IMR-90 (cell line): ENCODE data around the gene C2orf80. TPM values are rescaled to one million over a fixed set of nuclear protein-coding genes. Genes with fewer than 3 reads are reported as not detected.

Experiments
- ATAC-seq: fragments of 200-7000 bp; cut with Tn5 transposase; 2 replicates; pipeline ENCODE4 v1.9.1; 2020; ENCODE audit warnings: low read depth, mild to moderate bottlenecking, moderate library complexity
- BruUV-seq: library from RNA; stranded (reverse); fragments of 400-500 nt; replicated peaks from 2 replicates; lab custom pipeline; 2021; lab: Mats Ljungman, UMichigan
- CTCF ChIA-PET: fragments of 300-600 bp; formaldehyde crosslinking; extraction: SDS; loops from one replicate; lab custom pipeline; 2021; ENCODE audit warnings: antibody characterized with exemption; lab: Yijun Ruan, JAX
- POLR2A ChIA-PET: fragments of 300-600 bp; sonication (Branson Sonifier 250); formaldehyde crosslinking; loops from one replicate; lab custom pipeline; 2022; ENCODE audit warnings: antibody characterized with exemption; ENCODE audit not compliant: unreplicated experiment; lab: Charles Lee
- DNase-seq: peaks from one replicate; pipeline ENCODE4 v3.0.0; 2013
- H2AFZ ChIP-seq: replicated peaks from 2 replicates; pipeline ENCODE3; 2013; ENCODE audit warnings: low read length, mild to moderate bottlenecking; ENCODE audit not compliant: poor library complexity
- H2AK5ac ChIP-seq: 2 replicates; pipeline ENCODE4 v1.6.1; 2013; ENCODE audit warnings: low read depth, low read length, inconsistent platforms
- H2AK9ac ChIP-seq: replicated peaks from 2 replicates; pipeline ENCODE3; 2013; ENCODE audit warnings: mild to moderate bottlenecking, low read depth, low read length, moderate library complexity; ENCODE audit not compliant: poor library complexity
- H2BK120ac ChIP-seq: 2 replicates; pipeline ENCODE4 v1.6.1; 2013; ENCODE audit warnings: low read depth, low read length, inconsistent platforms
- H2BK15ac ChIP-seq: 3 replicates; pipeline ENCODE4 v1.6.1; 2013; ENCODE audit warnings: low read depth, low read length, inconsistent platforms
- H2BK20ac ChIP-seq: 2 replicates; pipeline ENCODE4 v1.6.1; 2013; ENCODE audit warnings: low read depth, mild to moderate bottlenecking, inconsistent platforms, low read length, moderate library complexity
- H2BK5ac ChIP-seq: 2 replicates; pipeline ENCODE4 v1.6.1; 2013; ENCODE audit warnings: mild to moderate bottlenecking, low read depth, low read length, inconsistent platforms; ENCODE audit not compliant: poor library complexity, severe bottlenecking
- H3K14ac ChIP-seq: replicated peaks from 2 replicates; pipeline ENCODE4 v1.6.1; 2013; ENCODE audit warnings: low read depth, low read length, inconsistent platforms
- H3K18ac ChIP-seq: 2 replicates; pipeline ENCODE4 v1.6.1; 2013; ENCODE audit warnings: low read depth, low read length, control low read depth
- H3K23ac ChIP-seq: 2 replicates; pipeline ENCODE4 v1.6.1; 2013; ENCODE audit warnings: low read depth, low read length, inconsistent platforms
- H3K27ac ChIP-seq: 2 replicates; pipeline ENCODE4 v1.5.1; 2013; ENCODE audit warnings: mild to moderate bottlenecking, control low read depth, low read length; ENCODE audit not compliant: insufficient read depth
- H3K27me3 ChIP-seq: 2 replicates; pipeline ENCODE4 v1.6.1; 2013; ENCODE audit warnings: low read length; ENCODE audit not compliant: control insufficient read depth, insufficient read depth
- H3K36me3 ChIP-seq: 2 replicates; pipeline ENCODE4 v1.6.1; 2013; ENCODE audit warnings: low read length, mixed read lengths; ENCODE audit not compliant: control insufficient read depth, insufficient read depth
- H3K4ac ChIP-seq: 2 replicates; pipeline ENCODE4 v1.6.1; 2013; ENCODE audit warnings: low read depth, low read length, inconsistent platforms
- H3K4me1 ChIP-seq: 2 replicates; pipeline ENCODE4 v1.6.1; 2013; ENCODE audit warnings: low read length, mixed read lengths; ENCODE audit not compliant: control insufficient read depth, insufficient read depth
- H3K4me2 ChIP-seq: 2 replicates; pipeline ENCODE4 v1.6.1; 2013; ENCODE audit warnings: low read depth, mild to moderate bottlenecking, control low read depth, low read length, moderate library complexity
- H3K4me3 ChIP-seq: 2 replicates; pipeline ENCODE4 v1.5.1; 2013; ENCODE audit warnings: low read depth, mild to moderate bottlenecking, control low read depth, low read length, moderate library complexity; ENCODE audit not compliant: insufficient read depth
- H3K56ac ChIP-seq: 2 replicates; pipeline ENCODE4 v1.6.1; 2013; ENCODE audit warnings: low read length, inconsistent platforms; ENCODE audit not compliant: insufficient read depth; ENCODE audit errors: extremely low read depth
- H3K79me1 ChIP-seq, 2 experiments: 2 replicates each; pipeline ENCODE4 v1.6.1; 2013; ENCODE audit warnings: low read length in 2 of 2, inconsistent platforms in 1 of 2, low read depth in 1 of 2
- H3K9ac ChIP-seq: 2 replicates; pipeline ENCODE4 v1.6.1; 2013; ENCODE audit warnings: low read depth, low read length, control low read depth
- H3K9me1 ChIP-seq: 2 replicates; pipeline ENCODE4 v1.6.1; 2013; ENCODE audit warnings: low read length, inconsistent platforms; ENCODE audit not compliant: insufficient read depth
- H3K9me3 ChIP-seq: 2 replicates; pipeline ENCODE4 v1.6.1; 2013; ENCODE audit warnings: low read length; ENCODE audit not compliant: control insufficient read depth, insufficient read depth
- H4K20me1 ChIP-seq: 2 replicates; pipeline ENCODE4 v1.6.1; 2013; ENCODE audit warnings: low read length, inconsistent platforms; ENCODE audit not compliant: insufficient read depth
- H4K5ac ChIP-seq: 2 replicates; pipeline ENCODE4 v1.6.1; 2013; ENCODE audit warnings: mild to moderate bottlenecking, low read depth, low read length, control low read depth
- H4K8ac ChIP-seq, 2 experiments: 2 replicates each; pipeline ENCODE4 v1.6.1; 2013; ENCODE audit warnings: low read depth in 2 of 2, low read length in 2 of 2, control low read depth in 1 of 2, inconsistent platforms in 1 of 2
- H4K91ac ChIP-seq: 2 replicates; pipeline ENCODE4 v1.6.1; 2013; ENCODE audit warnings: low read depth, low read length, inconsistent platforms; ENCODE audit not compliant: insufficient read depth
- FOS ChIP-seq: fragments of 150-350 bp; IDR thresholded peaks from 2 replicates; pipeline ENCODE4 v1.6.1; 2016; ENCODE audit warnings: low read depth, low read length
- RFX5 ChIP-seq: IDR thresholded peaks from 2 replicates; pipeline ENCODE4 v1.8.0; 2012; ENCODE audit warnings: low read depth, mild to moderate bottlenecking, low read length, moderate library complexity
- WGBS, 2 experiments: methylation state at CpG; one replicate each; pipeline versions ENCODE4 v1.1.5 to v1.1.7; 2013; ENCODE audit warnings: missing lambda C conversion rate in 2 of 2; ENCODE audit not compliant: insufficient read length in 1 of 2; ENCODE audit errors: extremely low coverage in 2 of 2; 5-methylcytosine and 5-hydroxymethylcytosine counted together
- dilution Hi-C: fragments of 300-500 bp; cut with HindIII; formaldehyde crosslinking; loops from one replicate; pipeline ENCODE4 v1.14.3; 2018; ENCODE audit warnings: low sequenced_read_pairs; ENCODE audit not compliant: unreplicated experiment
- in situ Hi-C: fragments of 300-500 bp; cut with MboI; formaldehyde crosslinking; loops from 3 replicates; pipeline ENCODE4 v1.14.3; 2019; ENCODE audit warnings: low sequenced_read_pairs, inconsistent platforms, mixed read lengths
- intact Hi-C: fragments of 100-400 bp; cut with micrococcal nuclease; formaldehyde crosslinking; loops from 2 replicates; pipeline ENCODE4 v1.10.0; 2022
- polyA plus RNA-seq, 3 experiments: library from polyadenylated mRNA; depleted of rRNA; stranded (reverse); fragments of >200 nt; gene quantifications; 2 replicates each; pipeline ENCODE4 v1.2.3, GENCODE V29; 2012; ENCODE audit warnings: low replicate concordance in 1 of 3
- total RNA-seq: library from RNA; depleted of rRNA; stranded (reverse); fragments of >200 nt; gene quantifications from 2 replicates; pipeline ENCODE4 v1.2.3, GENCODE V29; 2012

Gene C2orf80
- total and polyA plus RNA-seq, 2 of the 4 experiments (the other 2 are of a cell fraction): not detected

- dilution Hi-C loops: no loop called here
- no peak overlapping the region for H2AFZ ChIP-seq
Measured at GRCh38 chr2:208210688-208211451, 21.0 kb upstream of the C2orf80 start.

More at GRCh38 chr2:208210688-208211451, 21.0 kb upstream of the C2orf80 start:
- no peak overlapping the region for H3K23ac ChIP-seq
- H3K4me1 ChIP-seq: no peaks in the 10 kb centered on the region
- H2BK120ac ChIP-seq: no peak overlapping the region
- no peak for DNase-seq
- no peak overlapping the region for H4K5ac ChIP-seq
- no peak overlapping the region for H4K91ac ChIP-seq
- no peak overlapping the region for H2BK15ac ChIP-seq
- ChIA-PET CTCF (no interaction called here), POLR2A (no interaction called here)
- 80% methylated on average over 2 of the region's 9 CpGs; no CpG with 5 or more reads in 1 of the 2 experiments for WGBS, 2 experiments
- no peak overlapping the region for H3K4me2 ChIP-seq
- H4K20me1 ChIP-seq: no peaks in the 10 kb centered on the region
- H2BK5ac ChIP-seq: no peak overlapping the region
- no peak for ATAC-seq
- H4K8ac ChIP-seq: no peak overlapping the region
- no peak overlapping the region for H3K56ac ChIP-seq
- no peak overlapping the region for H3K18ac ChIP-seq
- no peak overlapping the region for H3K14ac ChIP-seq
- no peak for TF ChIP-seq RFX5
- TF ChIP-seq FOS: no peak
- no peak overlapping the region for H2AK9ac ChIP-seq
- H3K9me1 ChIP-seq: no peaks in the 10 kb centered on the region
- H2AK5ac ChIP-seq: no peak overlapping the region
- intact Hi-C loops (no loop called here), in situ Hi-C loops (no loop called here)
- no peaks in the 10 kb centered on the region for H3K9me3 ChIP-seq
- no peaks in the 10 kb centered on the region; the same call in 1 of the 2 replicates for H3K27me3 ChIP-seq
- H3K36me3 ChIP-seq: no peaks in the 10 kb centered on the region
- no peak overlapping the region for H3K9ac ChIP-seq
- no peak overlapping the region for H3K27ac ChIP-seq
- no peak overlapping the region for H3K4me3 ChIP-seq
- no peak overlapping the region for H2BK20ac ChIP-seq
- no TSS peak for BruUV-seq
- no peaks in the 10 kb centered on the region for H3K79me1 ChIP-seq
- H3K4ac ChIP-seq: no peak overlapping the region
